Limb (tissue), 2 donors: Measurements from ENCODE around the gene MMEL1.
"Not testable (repeated sequence)": the region's sequence is repeated elsewhere in the genome, so short reads cannot be mapped to it uniquely, and the experiment has no call there.

Source experiments
- DNase-seq, 2 donors: peaks; one replicate each; pipeline ENCODE4 v3.0.0-alpha.2; 2016; ENCODE audit errors: extremely low spot score in 2 of 2

The MMEL1 gene

GRCh38 chr1:2575801-2576663 lies 56.8 kb downstream of the MMEL1 start:
- peak in 1 of 2 donors; percentile 27 for DNase-seq

GRCh38 chr1:2574350-2574749 lies 58.5 kb downstream of the MMEL1 start:
- no peak for DNase-seq

GRCh38 chr1:2573250-2573920 lies 59.4 kb downstream of the MMEL1 start:
- no peak for DNase-seq

GRCh38 chr1:2571348-2571747 lies 61.5 kb downstream of the MMEL1 start:
- DNase-seq: no peak

- no peak for DNase-seq
Observed at GRCh38 chr1:2570332-2570731, 62.5 kb downstream of the MMEL1 start.

GRCh38 chr1:2569703-2570102 lies 63.1 kb downstream of the MMEL1 start:
- DNase-seq: not testable (repeated sequence)

- DNase-seq: no peak
Observed at GRCh38 chr1:2569060-2569459, 63.8 kb downstream of the MMEL1 start.

- not testable (repeated sequence) for DNase-seq
Observed at GRCh38 chr1:2568187-2568816, 64.5 kb downstream of the MMEL1 start.

GRCh38 chr1:2567083-2567679 lies 65.6 kb downstream of the MMEL1 start:
- DNase-seq: no peak

GRCh38 chr1:2566101-2567045 lies 66.4 kb downstream of the MMEL1 start:
- DNase-seq: no peak

GRCh38 chr1:2564815-2565374 lies 67.9 kb downstream of the MMEL1 start:
- DNase-seq: no peak

GRCh38 chr1:2564006-2564814 lies 68.6 kb downstream of the MMEL1 start:
- no peak for DNase-seq

GRCh38 chr1:2563205-2563604 lies 69.6 kb downstream of the MMEL1 start:
- DNase-seq: no peak

- DNase-seq: no peak
Observed at GRCh38 chr1:2561898-2562895, 70.6 kb downstream of the MMEL1 start.

- no peak for DNase-seq
Observed at GRCh38 chr1:2561446-2561845, 71.4 kb downstream of the MMEL1 start.

GRCh38 chr1:2560299-2561073 lies 72.3 kb downstream of the MMEL1 start:
- no peak for DNase-seq

- DNase-seq: no peak
Observed at GRCh38 chr1:2559509-2560298, 73.1 kb downstream of the MMEL1 start.
